Ectodermal cell (in vitro differentiated cells): ENCODE measurements around the gene CNTN5.

ENCODE experiments used
- H3K27ac ChIP-seq: 2 replicates; pipeline ENCODE4 v1.7.0; 2013; ENCODE audit warnings: mild to moderate bottlenecking, low read depth, low read length; ENCODE audit not compliant: insufficient read depth, poor library complexity, severe bottlenecking
- H3K27me3 ChIP-seq: 2 replicates; pipeline ENCODE4 v1.7.0; 2013; ENCODE audit warnings: mild to moderate bottlenecking, low read length; ENCODE audit not compliant: insufficient read depth, control insufficient read depth, poor library complexity, severe bottlenecking
- H3K36me3 ChIP-seq: one replicate; pipeline ENCODE4 v1.7.0; 2013; ENCODE audit warnings: low read length; ENCODE audit not compliant: control insufficient read depth, insufficient read depth
- H3K4me1 ChIP-seq: one replicate; pipeline ENCODE4 v1.7.0; 2013; ENCODE audit warnings: low read length; ENCODE audit not compliant: control insufficient read depth, insufficient read depth
- H3K4me3 ChIP-seq: 2 replicates; pipeline ENCODE4 v1.7.0; 2013; ENCODE audit warnings: low read depth, low read length, control low read depth; ENCODE audit not compliant: insufficient read depth
- H3K9me3 ChIP-seq: 2 replicates; pipeline ENCODE4 v1.7.0; 2013; ENCODE audit warnings: mild to moderate bottlenecking, low read length, moderate library complexity; ENCODE audit not compliant: control insufficient read depth
- WGBS, 2 experiments: methylation state at CpG; one replicate each; pipeline ENCODE4 v1.1.7; 2013; ENCODE audit warnings: missing lambda C conversion rate in 2 of 2; 5-methylcytosine and 5-hydroxymethylcytosine counted together

Gene CNTN5

DNA sequence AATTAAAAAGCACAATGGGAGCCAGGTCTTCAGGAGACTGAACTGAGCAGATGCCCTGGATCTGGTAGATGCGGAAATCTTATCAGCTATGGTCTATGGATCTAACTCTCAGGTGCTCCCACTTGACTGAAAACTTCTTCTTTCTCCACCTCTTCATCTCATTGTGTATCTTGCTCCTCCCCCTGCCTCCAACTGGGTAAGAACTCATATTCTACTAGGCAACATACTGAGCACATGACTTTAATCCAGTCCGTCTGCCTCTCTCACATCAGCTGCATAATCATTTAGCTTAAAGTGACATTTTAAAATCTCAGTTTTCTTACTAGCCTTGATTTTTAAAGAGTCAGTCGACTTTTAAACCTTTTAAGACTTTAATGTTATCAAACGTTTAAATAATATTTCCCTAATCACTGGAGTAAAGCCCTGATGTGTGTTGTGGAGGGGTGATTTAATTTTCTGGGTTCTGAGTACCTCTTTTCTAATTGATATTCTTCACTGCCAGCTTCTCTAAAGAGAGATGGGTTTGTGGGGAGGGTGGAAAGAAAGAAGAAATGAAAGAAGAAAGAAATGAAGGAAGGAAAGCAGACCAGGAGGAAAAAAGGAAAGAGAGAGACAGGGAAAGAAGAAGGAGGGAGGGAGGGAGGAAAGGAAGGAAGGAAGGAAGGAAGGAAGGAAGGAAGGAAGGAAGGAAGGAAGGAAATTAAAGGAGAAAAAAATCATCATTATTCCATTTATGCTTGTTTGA, 1073.5 kb downstream of the CNTN5 start:
- 84 to 96% methylated on average over 3 to 4 of the region's 4 CpGs for WGBS, 2 experiments

DNA sequence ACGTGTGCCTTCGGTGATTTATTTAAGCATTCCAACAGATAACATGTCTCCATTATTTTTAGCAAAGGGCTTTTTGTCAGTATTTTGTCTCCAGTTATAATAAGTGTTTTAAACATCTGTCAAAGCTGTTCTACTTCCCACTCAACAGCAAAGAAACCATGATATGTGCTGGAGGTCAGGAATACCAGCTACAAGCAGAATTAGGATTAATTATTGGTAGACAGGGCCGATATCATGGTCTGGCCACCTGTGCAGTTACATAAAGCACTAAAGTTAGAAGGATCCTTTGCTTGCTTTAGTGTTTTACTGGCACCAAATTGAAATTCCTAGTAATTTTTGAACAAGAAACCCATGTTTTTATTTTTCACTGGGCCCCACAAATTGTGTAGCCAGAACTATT, 1075.1 kb downstream of the CNTN5 start:
- WGBS, 2 experiments: 93 to 97% methylated on average over 1 to 3 of the region's 3 CpGs
- no peaks in the 10 kb centered on the region for H3K27me3 ChIP-seq
- no peaks in the 10 kb centered on the region for H3K9me3 ChIP-seq
- H3K36me3 ChIP-seq: no peaks in the 10 kb centered on the region
- H3K4me1 ChIP-seq: no peaks in the 10 kb centered on the region
- H3K27ac ChIP-seq: no peak overlapping the region
- no peak overlapping the region for H3K4me3 ChIP-seq

More for the DNA sequence above, 1073.5 kb downstream of the CNTN5 start:
- Histone ChIP-seq H3K27me3 (no peaks in the 10 kb centered on the region), H3K4me1 (no peaks in the 10 kb centered on the region), H3K4me3 (no peak overlapping the region), H3K36me3 (no peaks in the 10 kb centered on the region), H3K9me3 (no peaks in the 10 kb centered on the region), H3K27ac (no peak overlapping the region)

DNA sequence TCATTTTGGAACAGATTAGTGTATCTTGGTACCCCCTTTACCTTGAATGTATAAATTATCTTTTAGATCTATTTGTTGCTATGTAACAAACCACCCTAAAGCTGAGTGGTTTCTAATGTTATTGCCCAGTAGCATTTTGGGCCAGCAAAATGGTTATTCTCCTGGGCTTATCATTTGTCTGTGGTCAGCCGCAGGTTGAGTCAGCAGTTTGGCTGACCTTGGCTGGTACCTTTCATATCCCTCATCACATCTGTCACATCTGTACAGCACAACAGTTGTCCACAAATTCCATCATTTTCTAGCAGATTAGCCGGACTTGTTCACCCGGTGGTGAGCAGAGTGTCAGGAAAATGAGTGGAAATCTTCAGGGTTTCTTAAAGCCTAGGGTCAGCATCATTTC, 1077.8 kb downstream of the CNTN5 start:
- Histone ChIP-seq H3K36me3 (no peaks in the 10 kb centered on the region), H3K9me3 (no peaks in the 10 kb centered on the region), H3K4me1 (no peaks in the 10 kb centered on the region), H3K27ac (no peak overlapping the region), H3K27me3 (no peaks in the 10 kb centered on the region), H3K4me3 (no peak overlapping the region)
- WGBS, 2 experiments: 94 to 96% methylated on average over 3 of the region's 3 CpGs

DNA sequence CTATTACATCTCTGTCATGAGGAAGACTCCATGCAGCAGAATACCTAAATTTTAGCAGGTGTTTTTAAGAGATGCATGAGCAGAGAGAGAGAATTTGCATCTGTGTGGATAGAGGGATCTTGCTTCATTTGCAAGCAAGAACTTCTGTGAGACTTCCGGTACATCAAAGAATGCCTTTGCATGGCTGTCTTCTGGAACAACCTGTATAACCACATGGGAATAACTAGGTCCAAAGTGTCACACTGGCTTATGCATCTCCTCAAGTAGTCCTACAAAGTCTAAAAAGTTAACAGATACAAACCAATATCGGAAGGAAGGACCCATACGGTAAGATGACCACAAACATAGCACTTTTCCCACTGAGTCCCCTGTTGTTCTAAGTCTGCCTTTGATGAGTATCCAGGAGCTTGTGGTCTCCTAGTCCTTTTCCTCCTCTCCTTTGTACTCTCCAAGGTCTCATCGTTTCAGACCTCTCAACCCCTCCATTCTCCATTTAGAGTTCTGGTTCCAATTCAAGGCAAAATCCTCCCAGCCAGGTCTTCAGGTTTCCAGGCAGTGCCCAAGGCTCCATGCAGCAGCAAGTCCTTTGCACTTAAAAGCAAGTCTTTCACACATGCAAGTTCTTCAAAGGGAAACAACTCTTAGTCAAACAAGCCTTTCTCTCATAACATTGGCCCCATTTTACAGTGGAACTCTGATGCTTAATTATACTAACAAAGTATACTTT, 1084.7 kb downstream of the CNTN5 start:
- WGBS, 2 experiments: 76 to 80% methylated on average over 4 of the region's 4 CpGs
- H3K27ac ChIP-seq: no peak overlapping the region
- no peak overlapping the region for H3K4me3 ChIP-seq
- no peaks in the 10 kb centered on the region for H3K4me1 ChIP-seq
- no peaks in the 10 kb centered on the region for H3K36me3 ChIP-seq
- H3K27me3 ChIP-seq: no peaks in the 10 kb centered on the region
- H3K9me3 ChIP-seq: no peaks in the 10 kb centered on the region

DNA sequence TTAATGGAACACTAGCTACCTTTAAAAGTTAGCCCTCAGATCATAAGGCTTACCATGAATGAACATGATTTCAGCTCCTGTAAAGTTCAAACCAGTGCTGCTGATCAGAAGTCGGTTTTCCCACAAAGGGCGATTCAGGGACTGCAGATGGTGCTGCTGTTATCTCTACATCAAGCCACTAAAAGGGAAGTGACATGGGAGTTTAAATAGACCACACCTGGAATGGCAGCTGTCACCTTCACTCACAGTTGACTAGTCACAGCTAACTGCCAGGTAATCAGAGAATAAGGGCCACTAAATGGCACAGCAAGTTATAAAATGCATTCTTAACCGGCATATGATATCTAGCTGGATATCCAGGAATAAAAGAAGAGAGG, 1085.2 kb downstream of the CNTN5 start:
- no peaks in the 10 kb centered on the region for H3K9me3 ChIP-seq
- H3K36me3 ChIP-seq: no peaks in the 10 kb centered on the region
- no peaks in the 10 kb centered on the region for H3K4me1 ChIP-seq
- H3K27me3 ChIP-seq: no peaks in the 10 kb centered on the region
- no peak overlapping the region for H3K27ac ChIP-seq
- no peak overlapping the region for H3K4me3 ChIP-seq
- WGBS, 2 experiments: 65 to 73% methylated on average over 3 of the region's 3 CpGs

DNA sequence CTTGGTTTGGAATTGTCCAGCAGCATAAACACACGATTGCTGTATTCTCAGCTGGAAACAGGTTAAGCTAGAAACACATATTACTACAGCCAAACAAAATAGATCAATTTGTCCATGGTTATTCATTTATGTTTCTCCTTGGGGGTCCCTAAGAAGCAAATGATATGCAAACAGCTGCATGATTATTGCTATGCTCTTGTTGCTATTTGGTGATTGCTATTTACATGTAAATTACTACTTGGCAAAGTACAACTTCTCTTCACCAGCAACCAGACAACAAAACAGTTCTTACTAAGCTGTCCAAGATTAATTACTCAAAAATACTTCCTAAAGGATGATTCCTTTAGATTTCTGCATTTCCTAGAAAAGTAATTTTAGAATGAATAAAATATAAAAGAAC, 1098.4 kb downstream of the CNTN5 start:
- no peaks in the 10 kb centered on the region for H3K27me3 ChIP-seq
- H3K4me3 ChIP-seq: no peak overlapping the region
- WGBS, 2 experiments: 60 to 70% methylated on average over 1 of the region's 1 CpG
- no peaks in the 10 kb centered on the region for H3K36me3 ChIP-seq
- H3K4me1 ChIP-seq: no peaks in the 10 kb centered on the region
- no peak overlapping the region for H3K27ac ChIP-seq
- no peaks in the 10 kb centered on the region for H3K9me3 ChIP-seq

DNA sequence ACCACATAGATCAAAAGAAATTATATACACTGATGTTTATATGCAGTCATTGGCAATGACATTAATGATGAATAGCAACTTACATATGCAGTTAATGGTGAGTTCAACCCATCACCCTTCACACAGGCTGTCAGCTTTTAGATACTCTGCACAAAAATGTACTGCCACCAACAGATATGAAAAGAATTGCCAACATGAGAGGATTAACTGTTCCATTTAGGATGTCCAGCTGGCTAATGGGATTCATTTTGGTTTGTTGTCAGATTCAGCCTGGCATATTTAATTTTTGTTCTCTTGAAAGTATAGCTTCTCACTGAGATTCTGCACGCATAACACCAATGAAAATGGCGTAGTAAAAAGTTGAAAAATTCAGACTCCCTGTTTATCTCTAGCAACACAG, 1112.4 kb downstream of the CNTN5 start:
- H3K9me3 ChIP-seq: no peaks in the 10 kb centered on the region
- H3K4me1 ChIP-seq: no peaks in the 10 kb centered on the region
- H3K27ac ChIP-seq: no peak overlapping the region
- H3K27me3 ChIP-seq: no peaks in the 10 kb centered on the region
- H3K36me3 ChIP-seq: no peaks in the 10 kb centered on the region
- no peak overlapping the region for H3K4me3 ChIP-seq
- 89 to 100% methylated on average over 1 to 2 of the region's 2 CpGs for WGBS, 2 experiments

DNA sequence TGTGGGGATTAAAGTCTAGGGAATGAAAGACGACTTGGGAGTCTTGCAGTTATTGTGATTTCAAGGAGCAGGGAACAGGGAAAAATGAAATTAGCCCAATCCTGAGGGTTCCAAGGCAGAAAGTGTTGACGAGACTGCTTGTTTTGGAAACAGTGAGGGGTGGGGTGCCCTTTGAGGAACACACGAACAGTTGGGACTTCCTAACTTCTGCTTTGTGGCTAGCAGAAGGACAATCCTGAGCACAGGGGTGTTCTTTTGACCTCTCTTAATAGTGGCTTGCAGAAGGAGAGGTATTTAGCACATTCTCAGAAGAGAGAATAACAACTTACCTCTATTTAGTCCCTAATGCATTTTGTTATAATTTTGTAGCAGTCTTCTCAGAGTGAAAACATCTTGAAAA, 1120.5 kb downstream of the CNTN5 start:
- H3K27me3 ChIP-seq: no peaks in the 10 kb centered on the region
- WGBS, 2 experiments: 92 to 93% methylated on average over 3 of the region's 3 CpGs
- no peaks in the 10 kb centered on the region for H3K4me1 ChIP-seq
- no peak overlapping the region for H3K27ac ChIP-seq
- no peaks in the 10 kb centered on the region for H3K9me3 ChIP-seq
- H3K4me3 ChIP-seq: no peak overlapping the region
- H3K36me3 ChIP-seq: no peaks in the 10 kb centered on the region

DNA sequence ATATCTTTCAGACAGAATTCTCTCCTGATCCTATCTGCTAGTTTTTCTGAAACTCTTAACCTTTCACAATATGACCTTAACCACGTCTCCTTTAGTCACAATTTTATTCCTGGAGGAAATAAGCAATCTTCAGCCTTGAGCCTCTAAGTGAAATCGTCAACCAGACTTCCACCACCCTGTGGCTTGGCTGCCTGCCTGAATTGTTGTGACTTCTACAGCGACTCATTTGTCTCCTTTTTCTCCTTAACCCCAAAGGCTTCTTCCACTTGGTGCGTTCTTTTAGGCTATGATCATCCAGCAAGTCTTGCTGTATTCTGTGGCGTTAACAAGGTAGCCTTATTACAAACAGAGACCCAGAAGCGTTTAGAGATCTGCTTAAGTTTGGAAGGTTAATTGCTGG, 1131.2 kb downstream of the CNTN5 start:
- no peaks in the 10 kb centered on the region for H3K9me3 ChIP-seq
- H3K27ac ChIP-seq: no peak overlapping the region
- 81 to 83% methylated on average over 6 of the region's 6 CpGs for WGBS, 2 experiments
- no peak overlapping the region for H3K4me3 ChIP-seq
- no peaks in the 10 kb centered on the region for H3K36me3 ChIP-seq
- no peaks in the 10 kb centered on the region for H3K4me1 ChIP-seq
- no peaks in the 10 kb centered on the region for H3K27me3 ChIP-seq

DNA sequence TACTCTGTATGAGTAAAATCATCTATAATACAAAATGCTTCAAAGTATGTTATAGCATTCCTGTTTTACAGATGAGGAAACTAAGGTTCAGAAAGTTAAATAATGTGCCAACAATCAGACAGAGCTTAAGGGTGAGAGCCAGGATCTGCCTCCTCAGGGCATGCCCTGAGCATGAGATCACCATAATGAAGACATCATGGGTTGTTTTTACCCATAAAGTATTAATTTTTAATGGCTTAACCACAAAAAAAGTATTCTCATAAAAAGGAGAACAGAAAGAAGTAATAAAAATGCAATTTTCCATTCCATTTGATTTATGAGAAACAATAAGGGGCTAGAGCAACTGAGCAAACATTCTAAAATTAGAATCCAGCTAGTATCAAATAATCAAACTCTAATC, 1132.0 kb downstream of the CNTN5 start:
- Histone ChIP-seq H3K9me3 (no peaks in the 10 kb centered on the region), H3K4me1 (no peaks in the 10 kb centered on the region), H3K4me3 (no peak overlapping the region), H3K27me3 (no peaks in the 10 kb centered on the region), H3K27ac (no peak overlapping the region), H3K36me3 (no peaks in the 10 kb centered on the region)
